ENCODE results near the gene ADK. TPM values are rescaled to one million over a fixed set of nuclear protein-coding genes. Genes with fewer than 3 reads are reported as not detected.

The ADK gene
- total RNA-seq, 2 experiments from 2014 or later, result 56.9 to 57.5 TPM

DNA sequence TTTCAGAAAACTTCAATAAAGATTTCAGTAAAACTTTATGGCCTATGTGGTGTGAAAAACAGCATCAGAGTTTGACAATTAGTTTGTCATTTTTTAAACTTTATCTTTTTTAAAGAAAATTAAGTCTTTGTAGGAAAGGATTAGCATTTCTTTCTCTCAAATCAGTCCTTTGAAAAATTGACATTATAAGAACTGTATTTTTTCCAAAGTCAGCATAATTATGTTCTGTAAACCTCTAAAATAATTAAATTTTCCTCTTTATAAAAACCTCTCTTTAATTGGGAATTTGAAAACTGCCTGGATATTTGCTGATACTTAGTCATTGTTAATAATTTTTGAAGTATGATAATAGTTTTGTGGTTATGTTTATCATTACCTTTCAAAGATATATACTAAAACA lies 448.7 kb downstream of the ADK start:
- H3K9me3 Mint-ChIP-seq, result peaks cover 3% of the 10 kb centered on the region
- no peak overlapping the region for H3K27ac Mint-ChIP-seq
- ATAC-seq (no peak), DNase-seq (no peak)
- intact Hi-C loops (cut with micrococcal nuclease), result no loop called here
- no peak for TF ChIP-seq CTCF (IDR thresholded peaks at IDR 0.05)
- ChIA-PET CTCF (interaction anchor here (1.4 kb wide), 1 partner anchor 52 kb away, joined by 3 read pairs; no protein-coding TSS in a partner anchor), POLR2A (no interaction called here)
- peaks cover 32% of the 10 kb centered on the region for H3K36me3 Mint-ChIP-seq (ENCODE audit: low read depth)
- H3K4me1 Mint-ChIP-seq (ENCODE audit: low read depth), result peaks cover 13% of the 10 kb centered on the region
- no peak overlapping the region for H3K4me3 Mint-ChIP-seq
- H3K27me3 Mint-ChIP-seq, result no peaks in the 10 kb centered on the region

GRCh38 chr10:74600170-74600569 lies 449.1 kb downstream of the ADK start:
- Mint-ChIP-seq H3K9me3 (peaks cover 3% of the 10 kb centered on the region), H3K27me3 (no peaks in the 10 kb centered on the region), H3K4me1 (ENCODE audit: low read depth) (peaks cover 13% of the 10 kb centered on the region), H3K36me3 (ENCODE audit: low read depth) (peaks cover 32% of the 10 kb centered on the region), H3K4me3 (no peak overlapping the region), H3K27ac (no peak overlapping the region)
- DNase-seq (no peak), ATAC-seq (no peak)
- ChIA-PET POLR2A (no interaction called here), CTCF (no interaction called here)
- intact Hi-C loops (cut with micrococcal nuclease), result no loop called here
- TF ChIP-seq CTCF (IDR thresholded peaks at IDR 0.05), result no peak

DNA sequence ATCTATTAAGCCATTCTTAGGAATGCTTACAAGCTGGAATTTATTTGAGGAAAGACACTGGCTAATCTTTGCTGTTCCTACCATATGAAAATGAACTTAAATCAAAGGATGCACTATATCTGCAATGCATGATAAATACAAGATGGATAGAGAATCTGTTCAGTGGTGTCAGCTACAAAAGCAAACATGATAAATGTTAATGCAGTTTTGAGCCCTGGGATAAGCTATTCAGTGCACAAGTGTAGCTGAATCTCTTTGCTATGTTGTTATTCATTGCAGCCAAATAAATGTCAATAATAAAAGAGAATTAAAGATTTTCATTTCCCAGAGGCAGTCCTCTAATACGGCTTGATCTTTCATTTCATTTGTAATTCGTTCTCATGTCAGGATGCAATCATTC lies 451.6 kb downstream of the ADK start:
- Mint-ChIP-seq H3K4me3 (no peak overlapping the region), H3K4me1 (ENCODE audit: low read depth) (peaks cover 9% of the 10 kb centered on the region), H3K27ac (no peak overlapping the region), H3K27me3 (no peaks in the 10 kb centered on the region), H3K9me3 (peaks cover 3% of the 10 kb centered on the region), H3K36me3 (ENCODE audit: low read depth) (peaks cover 32% of the 10 kb centered on the region)
- TF ChIP-seq CTCF (IDR thresholded peaks at IDR 0.05), result no peak
- POLR2A ChIA-PET, result no interaction called here
- DNase-seq (no peak), ATAC-seq (no peak)
- intact Hi-C loops (cut with micrococcal nuclease), result no loop called here
- CTCF ChIA-PET, result no interaction called here

DNA sequence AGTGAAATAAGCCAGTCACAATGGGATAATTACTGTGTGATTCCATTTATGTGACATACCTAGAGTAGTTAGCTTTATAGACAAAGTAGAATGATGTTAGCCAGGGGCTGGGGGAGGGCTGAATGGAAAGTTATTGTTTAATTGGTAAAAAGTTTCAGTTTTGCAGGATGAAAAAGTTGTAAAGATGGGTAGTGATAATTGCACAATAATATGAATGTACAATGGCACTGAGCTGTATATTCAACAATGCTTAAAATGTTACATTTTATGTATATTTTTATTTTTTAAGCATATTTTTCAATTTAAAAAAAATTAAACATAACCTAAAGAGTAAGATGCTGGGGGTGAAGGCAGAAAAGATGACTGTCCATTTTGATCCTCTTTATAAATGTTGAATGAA lies 459.3 kb downstream of the ADK start:
- ATAC-seq, result no peak
- Mint-ChIP-seq H3K9me3 (peaks cover 2% of the 10 kb centered on the region), H3K27me3 (no peaks in the 10 kb centered on the region), H3K27ac (no peak overlapping the region), H3K4me3 (no peak overlapping the region), H3K4me1 (ENCODE audit: low read depth) (peaks cover 5% of the 10 kb centered on the region), H3K36me3 (ENCODE audit: low read depth) (peaks cover 18% of the 10 kb centered on the region)
- no peak for TF ChIP-seq CTCF (IDR thresholded peaks at IDR 0.05)
- CTCF ChIA-PET, result no interaction called here
- intact Hi-C loops (cut with micrococcal nuclease), result no loop called here
- POLR2A ChIA-PET, result no interaction called here
- no peak for DNase-seq

DNA sequence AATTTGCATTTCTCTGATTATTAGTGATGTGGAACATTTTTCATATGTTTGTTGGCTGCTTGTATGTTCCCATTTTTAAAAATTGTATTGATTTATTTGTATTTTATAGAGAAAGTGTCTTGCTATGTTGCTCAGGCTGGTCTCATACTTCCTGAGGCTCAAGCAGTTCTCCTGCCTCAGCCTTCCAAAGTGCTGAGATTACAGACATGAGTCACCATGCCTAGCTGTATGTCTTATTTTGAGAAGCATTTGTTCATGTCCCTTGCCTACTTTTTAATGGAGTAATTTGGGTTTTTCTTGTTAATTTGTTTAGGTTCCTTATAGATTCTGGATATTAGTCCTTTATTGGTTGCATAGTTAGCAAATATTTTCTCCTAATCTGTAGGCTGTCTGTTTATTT lies 461.2 kb downstream of the ADK start:
- Mint-ChIP-seq H3K9me3 (peaks cover 2% of the 10 kb centered on the region), H3K4me1 (ENCODE audit: low read depth) (peaks cover 5% of the 10 kb centered on the region), H3K4me3 (no peak overlapping the region), H3K36me3 (ENCODE audit: low read depth) (peaks cover 19% of the 10 kb centered on the region), H3K27me3 (no peaks in the 10 kb centered on the region), H3K27ac (no peak overlapping the region)
- ChIA-PET CTCF (no interaction called here), POLR2A (no interaction called here)
- ATAC-seq (no peak), DNase-seq (no peak)
- intact Hi-C loops (cut with micrococcal nuclease), result no loop called here
- TF ChIP-seq CTCF (IDR thresholded peaks at IDR 0.05), result no peak

All from activated CD8-positive, alpha-beta T cell treated with anti-CD3 and anti-CD28 coated beads for 36 hours (primary cell).